ENCODE data around the gene ZNF226. TPM values are rescaled to one million over a fixed set of nuclear protein-coding genes. Genes with fewer than 3 reads are reported as not detected.

Gene ZNF226
- polyA plus RNA-seq, 1 of the 3 experiments (the other 2 are of a cell fraction): 28.8 TPM

- TF ChIP-seq CTCF (IDR thresholded peaks at IDR 0.05) (no peak), PBX3 (IDR thresholded peaks at IDR 0.05) (no peak), POLR2AphosphoS5 (IDR thresholded peaks at IDR 0.05; ENCODE audit: low read depth, low read length) (peak; percentile 92), TEAD4 (IDR thresholded peaks at IDR 0.05; ENCODE audit: borderline replicate concordance, insufficient read depth) (no peak), EZH2phosphoT487 (IDR thresholded peaks at IDR 0.05; ENCODE audit: borderline replicate concordance, low read depth) (no peak), MXI1 (IDR thresholded peaks at IDR 0.05; ENCODE audit: low read depth, low read length) (peak; percentile 73; the same call in 1 of the 2 replicates), GATA2 (CRISPR knock-in tag; IDR thresholded peaks at IDR 0.05) (no peak), GABPA (IDR thresholded peaks at IDR 0.05; ENCODE audit: low read depth) (peak; percentile 98), FOSL2 (IDR thresholded peaks at IDR 0.05; ENCODE audit: borderline replicate concordance, low read depth) (no peak), RFX5 (IDR thresholded peaks at IDR 0.05; ENCODE audit: low read length) (peak; percentile 86), MEF2A (IDR thresholded peaks at IDR 0.05; ENCODE audit: borderline replicate concordance, low read depth) (no peak), NFIC (IDR thresholded peaks at IDR 0.05; ENCODE audit: borderline replicate concordance) (peak; percentile 33; the same call in 1 of the 2 replicates), RCOR1 (IDR thresholded peaks at IDR 0.05; ENCODE audit: low read length) (no peak; the same call in 1 of the 2 replicates), CHD2 (IDR thresholded peaks at IDR 0.05; ENCODE audit: low read length, partially characterized antibody) (peak; percentile 78), USF2 (IDR thresholded peaks at IDR 0.05; ENCODE audit: borderline replicate concordance, low read depth, low read length) (no peak), FOXJ3 (CRISPR knock-in tag; IDR thresholded peaks at IDR 0.05) (no peak), TAF1 (IDR thresholded peaks at IDR 0.05; ENCODE audit: borderline replicate concordance, low read depth, low read length) (peak; percentile 77), EP300 (IDR thresholded peaks at IDR 0.05; ENCODE audit: borderline replicate concordance in 1 of 2, low read depth in 1 of 2, low read length in 1 of 2) (no peak; a peak in 1 of 4 replicates)
- TF ChIP-seq, protein P1, sequence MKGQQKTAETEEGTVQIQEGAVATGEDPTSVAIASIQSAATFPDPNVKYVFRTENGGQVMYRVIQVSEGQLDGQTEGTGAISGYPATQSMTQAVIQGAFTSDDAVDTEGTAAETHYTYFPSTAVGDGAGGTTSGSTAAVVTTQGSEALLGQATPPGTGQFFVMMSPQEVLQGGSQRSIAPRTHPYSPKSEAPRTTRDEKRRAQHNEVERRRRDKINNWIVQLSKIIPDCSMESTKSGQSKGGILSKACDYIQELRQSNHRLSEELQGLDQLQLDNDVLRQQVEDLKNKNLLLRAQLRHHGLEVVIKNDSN (IDR thresholded peaks at IDR 0.05; ENCODE audit: borderline replicate concordance, low read depth): no peak
Observed at GRCh38 chr19:44207126-44207803, 42.4 kb downstream of the ZNF226 start (continued).
